Heart right ventricle (tissue), 16 donors: ENCODE results near the gene AGTR1. TPM values are rescaled to one million over a fixed set of nuclear protein-coding genes. Genes with fewer than 3 reads are reported as not detected.

ENCODE experiments used
- ATAC-seq, 8 donors: fragments of 200-7000 bp; cut with Tn5 transposase; one replicate each; pipeline ENCODE4 v1.9.1; 2020; ENCODE audit warnings: mild to moderate bottlenecking in 8 of 8, moderate library complexity in 8 of 8, moderate number of reproducible peaks in 1 of 8
- DNase-seq, 2 donors: peaks; one replicate each; pipeline ENCODE4 v3.0.0-alpha.2; 2020
- H3K27ac ChIP-seq, 10 donors: fragments of 200-600 bp; sonication (generic) in 2 of 10; one replicate each; pipeline versions ENCODE4 v1.5.0 to v1.8.0; 2020 to 2022; ENCODE audit warnings: mild to moderate bottlenecking in 3 of 10
- H3K27me3 ChIP-seq, 7 donors: fragments of 200-600 bp; one replicate each; pipeline ENCODE4 v1.8.0; 2021 to 2022; ENCODE audit warnings: mild to moderate bottlenecking in 2 of 7
- H3K36me3 ChIP-seq, 9 donors: fragments of 200-600 bp; sonication (generic) in 1 of 9; one replicate each; pipeline versions ENCODE4 v1.5.0 to v1.8.0; 2020 to 2022; ENCODE audit warnings: mild to moderate bottlenecking in 2 of 9
- H3K4me1 ChIP-seq, 9 donors: fragments of 200-600 bp; sonication (generic) in 1 of 9; one replicate each; pipeline versions ENCODE4 v1.5.0 to v1.8.0; 2020 to 2022; ENCODE audit warnings: mild to moderate bottlenecking in 4 of 9
- H3K4me3 ChIP-seq, 10 donors: fragments of 200-600 bp; sonication (generic) in 2 of 10; one replicate each; pipeline versions ENCODE4 v1.5.0 to v1.8.0; 2020 to 2022; ENCODE audit warnings: mild to moderate bottlenecking in 7 of 10, moderate library complexity in 2 of 10
- H3K9me3 ChIP-seq, 11 donors: fragments of 200-600 bp in 10 of 11; sonication (generic) in 2 of 11; one replicate each; pipeline versions ENCODE4 v1.5.0 to v1.8.0; 2013 to 2022; ENCODE audit warnings: mild to moderate bottlenecking in 2 of 11, control low read depth in 1 of 11, moderate library complexity in 1 of 11
- WGBS, 2 donors: extraction: QIAGEN DNeasy Blood & Tissue Kit; methylation state at CpG; one replicate each; pipeline ENCODE4 v1.1.7; 2013; ENCODE audit warnings: inconsistent platforms in 1 of 2; 5-methylcytosine and 5-hydroxymethylcytosine counted together
- intact Hi-C, 10 donors: fragments of 100-400 bp; cut with DNase I; formaldehyde crosslinking; loops; one replicate each; pipeline versions ENCODE4 v1.11.1 to v1.14.2; 2022
- polyA plus RNA-seq, 2 donors: library from polyadenylated mRNA; stranded (reverse); fragments of 200-250 nt; gene quantifications; one replicate each; pipeline ENCODE4 v1.2.3, GENCODE V29; 2013
- total RNA-seq, 10 donors: library from RNA; stranded (reverse); fragmentation: NEBNext Ultra II Directional in 3 of 10; extraction: Animal tissue kit (Norgen Biotek cat#: 25700) in 3 of 10; gene quantifications; one replicate each; pipeline versions ENCODE4 v1.2.1 to v1.2.4, GENCODE V29; 2021 to 2023
- TF ChIP-seq, protein P1 (sequence below), 9 donors: fragments of 200-600 bp; sonication (generic) in 2 of 9; IDR thresholded peaks; one replicate each; pipeline versions ENCODE4 v1.5.0 to v1.8.0; 2021 to 2022; ENCODE audit warnings: antibody characterized with exemption in 9 of 9, mild to moderate bottlenecking in 5 of 9, moderate library complexity in 1 of 9
- donor health status: Arrhythmogenic right ventricular cardiomyopathy.
- donor health status: ischemic (EF 13 %, LVEDD 7.1; RV severe dilation, severe dysfunction).
- donor health status: healthy with polysubstance abuse.
- donor health status: DM: no; HTN: yes; CAD: no.
- donor health status: DM: no; HTN: no; CAD: no.
- donor health status: ischemic (EF 25% LVEDD 6.9; RV normal size, moderate dysfunction).
- donor health status: ischemic (EF 25% LVEDD 5.7; RV mildly dilated, moderate dysfunction).
- donor health status: healthy.
- donor health status: DM: yes; HTN: yes; CAD: no.
- donor health status: Ischemic cardiomyopathy.
- donor health status: ischemic (EF 35%, LVEDD 5.7; RV mildly dilated, moderate dysfunction).
- donor health status: nonischemic (EF 11% LVEDD 7.7; RV severe dilation, severe dysfunction).
- donor health status: DM: yes; HTN: yes; CAD: no.
- donor health status: PGD.
- donor health status: ischemic (EF 29% LVEDD 5.4; RV normal size, mild dysfunction).
- donor health status: nonischemic (EF 23%, LVEDD 6.1; RV moderate dilation, normal function).

The AGTR1 gene
- total and polyA plus RNA-seq, 12 donors: 0.28 to 4.5 (median 0.99) TPM

DNA sequence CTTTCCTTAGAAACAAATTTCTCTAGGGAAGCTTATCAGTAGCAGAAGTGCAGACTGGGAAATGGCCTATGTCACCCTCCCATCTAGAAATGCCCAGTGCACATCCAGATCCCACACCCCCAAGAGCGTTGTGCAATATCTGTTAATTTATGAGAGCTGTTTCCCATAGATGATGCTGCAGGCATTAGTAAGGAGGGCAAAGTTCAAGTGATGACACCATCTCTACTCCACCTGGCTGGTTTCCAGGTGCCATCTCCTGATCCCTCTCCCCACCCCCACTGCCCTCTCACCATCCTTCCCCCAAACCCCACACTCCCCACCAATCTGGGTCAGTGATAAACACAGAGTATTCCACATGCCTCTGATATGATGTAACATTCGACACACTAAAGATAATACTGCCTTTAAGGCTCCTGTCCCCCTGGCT lies 39.4 kb downstream of the AGTR1 start:
- 43 to 59% methylated on average over 2 of the region's 2 CpGs for WGBS, 2 donors
- TF ChIP-seq, protein P1, sequence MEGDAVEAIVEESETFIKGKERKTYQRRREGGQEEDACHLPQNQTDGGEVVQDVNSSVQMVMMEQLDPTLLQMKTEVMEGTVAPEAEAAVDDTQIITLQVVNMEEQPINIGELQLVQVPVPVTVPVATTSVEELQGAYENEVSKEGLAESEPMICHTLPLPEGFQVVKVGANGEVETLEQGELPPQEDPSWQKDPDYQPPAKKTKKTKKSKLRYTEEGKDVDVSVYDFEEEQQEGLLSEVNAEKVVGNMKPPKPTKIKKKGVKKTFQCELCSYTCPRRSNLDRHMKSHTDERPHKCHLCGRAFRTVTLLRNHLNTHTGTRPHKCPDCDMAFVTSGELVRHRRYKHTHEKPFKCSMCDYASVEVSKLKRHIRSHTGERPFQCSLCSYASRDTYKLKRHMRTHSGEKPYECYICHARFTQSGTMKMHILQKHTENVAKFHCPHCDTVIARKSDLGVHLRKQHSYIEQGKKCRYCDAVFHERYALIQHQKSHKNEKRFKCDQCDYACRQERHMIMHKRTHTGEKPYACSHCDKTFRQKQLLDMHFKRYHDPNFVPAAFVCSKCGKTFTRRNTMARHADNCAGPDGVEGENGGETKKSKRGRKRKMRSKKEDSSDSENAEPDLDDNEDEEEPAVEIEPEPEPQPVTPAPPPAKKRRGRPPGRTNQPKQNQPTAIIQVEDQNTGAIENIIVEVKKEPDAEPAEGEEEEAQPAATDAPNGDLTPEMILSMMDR (IDR thresholded peaks at IDR 0.05): no peak
- peaks cover 0 to 14% (median 0%) of the 10 kb centered on the region in 9 donors for H3K4me1 ChIP-seq
- H3K4me3 ChIP-seq: no peak overlapping the region
- no peaks in the 10 kb centered on the region for H3K36me3 ChIP-seq
- no peaks in the 10 kb centered on the region for H3K27me3 ChIP-seq
- H3K27ac ChIP-seq: no peak overlapping the region
- H3K9me3 ChIP-seq: no peaks in the 10 kb centered on the region
- intact Hi-C loops: no loop called here
- ATAC-seq (peak in 1 of 8 donors; percentile 51), DNase-seq (no peak)

DNA sequence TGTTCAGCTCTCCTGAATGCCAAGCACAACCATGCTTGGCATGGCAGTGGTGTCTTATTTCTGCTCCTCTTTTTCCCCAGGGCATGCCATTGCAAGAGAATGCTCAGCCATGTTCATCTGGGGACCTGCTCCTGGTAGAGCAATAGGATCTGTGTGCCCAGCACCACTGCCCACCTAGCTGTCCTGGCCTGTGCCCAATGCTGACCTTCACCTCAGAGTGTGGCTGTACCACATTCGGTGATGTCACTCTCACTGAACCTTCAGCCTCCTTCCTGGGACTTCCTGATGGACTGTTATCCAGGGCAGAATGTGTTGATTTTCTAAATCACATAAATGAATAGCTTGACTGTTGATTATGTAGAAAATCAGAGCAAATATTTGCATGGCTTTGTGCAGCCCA lies 42.0 kb downstream of the AGTR1 start:
- Histone ChIP-seq H3K36me3 (no peaks in the 10 kb centered on the region), H3K9me3 (no peaks in the 10 kb centered on the region), H3K4me1 (peaks cover 0 to 14% (median 0%) of the 10 kb centered on the region in 9 donors), H3K27me3 (no peaks in the 10 kb centered on the region), H3K4me3 (no peak overlapping the region), H3K27ac (no peak overlapping the region)
- ATAC-seq (no peak), DNase-seq (no peak)
- TF ChIP-seq, protein P1 (IDR thresholded peaks at IDR 0.05): no peak
- intact Hi-C loops: no loop called here
- 74 to 94% methylated on average over 1 of the region's 1 CpG for WGBS, 2 donors

DNA sequence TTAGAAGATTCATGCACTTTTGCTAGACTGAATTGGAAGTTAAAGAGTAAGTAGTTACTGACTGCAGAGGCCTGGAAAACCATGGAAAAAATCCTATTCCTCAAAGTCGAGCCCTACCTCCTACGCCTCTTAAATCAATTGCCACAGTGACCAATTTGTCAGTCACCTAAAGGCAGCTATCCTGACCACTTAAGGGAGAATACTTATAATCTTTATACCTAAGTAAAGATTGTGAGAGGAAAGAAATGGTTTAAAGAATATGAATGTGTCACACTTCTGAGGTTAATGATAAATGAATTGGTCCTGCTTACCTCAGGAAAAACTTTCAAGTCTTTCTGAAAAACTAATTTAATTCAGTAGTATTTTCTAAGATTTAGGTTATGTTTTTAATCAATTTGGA lies 42.6 kb downstream of the AGTR1 start:
- Histone ChIP-seq H3K27ac (no peak overlapping the region), H3K9me3 (no peaks in the 10 kb centered on the region), H3K36me3 (no peaks in the 10 kb centered on the region), H3K4me3 (no peak overlapping the region), H3K27me3 (no peaks in the 10 kb centered on the region), H3K4me1 (peaks cover 0 to 13% (median 0%) of the 10 kb centered on the region in 9 donors)
- DNase-seq: no peak
- TF ChIP-seq, protein P1 (IDR thresholded peaks at IDR 0.05): no peak
- ATAC-seq: no peak
- intact Hi-C loops: no loop called here
- WGBS, 2 donors: 82 to 89% methylated on average over 2 of the region's 2 CpGs

DNA sequence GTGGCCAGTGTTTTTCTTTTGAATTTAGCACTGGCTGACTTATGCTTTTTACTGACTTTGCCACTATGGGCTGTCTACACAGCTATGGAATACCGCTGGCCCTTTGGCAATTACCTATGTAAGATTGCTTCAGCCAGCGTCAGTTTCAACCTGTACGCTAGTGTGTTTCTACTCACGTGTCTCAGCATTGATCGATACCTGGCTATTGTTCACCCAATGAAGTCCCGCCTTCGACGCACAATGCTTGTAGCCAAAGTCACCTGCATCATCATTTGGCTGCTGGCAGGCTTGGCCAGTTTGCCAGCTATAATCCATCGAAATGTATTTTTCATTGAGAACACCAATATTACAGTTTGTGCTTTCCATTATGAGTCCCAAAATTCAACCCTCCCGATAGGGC lies 43.5 kb downstream of the AGTR1 start:
- H3K9me3 ChIP-seq: no peaks in the 10 kb centered on the region
- DNase-seq: no peak
- H3K36me3 ChIP-seq: no peaks in the 10 kb centered on the region
- intact Hi-C loops: no loop called here
- no peaks in the 10 kb centered on the region for H3K27me3 ChIP-seq
- no peak overlapping the region for H3K4me3 ChIP-seq
- 94 to 97% methylated on average over 10 of the region's 10 CpGs for WGBS, 2 donors
- no peak for ATAC-seq
- no peak overlapping the region for H3K27ac ChIP-seq
- peaks cover 0 to 5% (median 0%) of the 10 kb centered on the region in 9 donors for H3K4me1 ChIP-seq
- TF ChIP-seq, protein P1 (IDR thresholded peaks at IDR 0.05): no peak
